GM18870 (cell line): ENCODE data around the gene IPO13.
A peak's percentile ranks its signal among the peaks of the same experiment; 100 is the strongest.

Experiments
- ATAC-seq: cut with Tn5 transposase; IDR thresholded peaks from one replicate; pipeline ENCODE4 v1.9.1; 2021; ENCODE audit warnings: moderate library complexity; ENCODE audit not compliant: unreplicated experiment

Gene IPO13

DNA sequence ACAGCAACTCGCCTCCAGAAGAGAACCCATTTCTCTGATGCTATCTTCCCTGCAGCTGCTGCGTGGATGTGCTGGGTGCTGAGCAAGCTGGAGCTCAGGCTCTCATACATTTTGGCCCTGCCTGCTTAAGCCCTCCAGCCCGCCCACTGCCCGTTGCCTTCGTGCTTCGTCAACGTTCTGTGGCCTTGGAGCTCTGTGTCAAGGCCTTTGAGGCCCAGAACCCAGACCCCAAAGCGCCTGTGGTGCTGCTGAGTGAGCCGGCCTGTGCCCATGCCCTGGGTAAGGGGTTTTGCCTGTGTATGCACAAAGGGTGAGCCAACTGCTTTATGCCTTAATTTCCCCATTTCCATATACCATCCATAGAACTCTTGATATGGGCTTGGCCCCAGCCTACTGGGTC lies 24.2 kb downstream of the IPO13 start:
- ATAC-seq = no peak

- ATAC-seq = no peak
Measured at GRCh38 chr1:43971336-43971980, 24.7 kb downstream of the IPO13 start.

GRCh38 chr1:43973981-43974442 lies 27.3 kb downstream of the IPO13 start:
- ATAC-seq = no peak

GRCh38 chr1:43974443-43975248 lies 27.9 kb downstream of the IPO13 start, which contains the start of gene ATP6V0B:
TSS of gene ATP6V0B (plus strand) at chr1:43974960. CDS start at chr1:43975041, 81 bp downstream.
- ATAC-seq = peak; percentile 54

GRCh38 chr1:43975249-43975961 lies 28.7 kb downstream of the IPO13 start:
- no peak for ATAC-seq

- ATAC-seq = no peak
Measured at GRCh38 chr1:43976045-43976444, 29.3 kb downstream of the IPO13 start.

DNA sequence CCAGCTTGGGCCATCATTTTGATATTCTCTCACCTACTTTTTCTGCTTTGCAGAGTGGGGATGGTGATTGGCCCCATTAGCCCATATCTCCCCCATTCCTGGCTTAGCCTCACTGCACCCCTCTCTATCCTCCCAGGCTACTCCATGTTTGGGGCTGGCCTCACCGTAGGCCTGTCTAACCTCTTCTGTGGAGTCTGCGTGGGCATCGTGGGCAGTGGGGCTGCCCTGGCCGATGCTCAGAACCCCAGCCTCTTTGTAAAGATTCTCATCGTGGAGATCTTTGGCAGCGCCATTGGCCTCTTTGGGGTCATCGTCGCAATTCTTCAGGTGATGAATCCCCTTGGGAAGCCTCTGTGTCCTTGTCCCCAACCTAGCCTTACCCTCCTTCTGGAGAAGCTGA lies 30.1 kb downstream of the IPO13 start:
- no peak for ATAC-seq

DNA sequence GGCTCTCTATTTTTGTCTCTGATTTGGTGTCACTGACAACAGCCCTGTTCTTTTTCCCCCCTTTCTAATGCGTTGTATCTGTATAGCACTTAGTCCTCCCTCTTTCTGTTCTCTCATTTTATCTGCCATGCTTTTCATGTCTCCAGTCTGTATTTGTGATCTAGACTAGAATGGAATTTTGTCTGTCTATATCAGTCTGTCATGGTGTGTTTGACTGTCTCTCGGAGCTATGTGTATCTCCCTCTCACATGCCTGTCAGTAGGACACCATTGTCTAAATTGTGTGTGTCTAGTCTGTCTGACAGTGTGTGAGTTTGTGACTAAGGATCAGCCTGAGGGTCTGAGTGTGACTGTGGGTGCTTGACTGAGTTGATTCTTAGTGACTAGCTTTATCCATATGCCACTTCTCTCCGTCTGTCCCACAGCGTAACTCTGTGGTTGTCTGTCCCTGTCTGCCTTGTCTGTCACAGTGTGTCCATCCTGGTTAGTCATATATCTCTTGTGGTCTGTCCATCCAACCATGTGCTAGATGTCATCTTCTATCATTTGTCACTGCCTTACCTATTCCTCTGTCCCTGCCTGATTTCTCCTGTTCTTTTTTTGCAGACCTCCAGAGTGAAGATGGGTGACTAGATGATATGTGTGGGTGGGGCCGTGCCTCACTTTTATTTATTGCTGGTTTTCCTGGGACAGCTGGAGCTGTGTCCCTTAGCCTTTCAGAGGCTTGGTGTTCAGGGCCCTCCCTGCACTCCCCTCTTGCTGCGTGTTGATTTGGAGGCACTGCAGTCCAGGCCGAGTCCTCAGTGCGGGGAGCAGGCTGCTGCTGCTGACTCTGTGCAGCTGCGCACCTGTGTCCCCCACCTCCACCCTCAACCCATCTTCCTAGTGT lies 30.9 kb downstream of the IPO13 start:
- no peak for ATAC-seq

DNA sequence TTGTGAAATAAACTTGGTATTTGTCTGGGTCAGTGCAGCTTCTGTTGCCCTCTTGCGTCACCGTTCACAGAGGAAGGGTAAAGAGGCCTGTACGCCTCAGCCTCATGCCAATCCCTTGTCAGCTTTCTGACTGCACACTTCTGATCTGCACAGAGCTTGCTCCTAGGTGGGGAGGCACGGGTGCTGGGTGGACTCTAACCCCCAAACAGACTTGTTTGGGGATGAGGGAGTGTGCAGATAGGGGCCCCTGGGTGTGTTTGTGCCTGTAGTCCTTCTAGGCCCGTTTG lies 31.5 kb downstream of the IPO13 start:
- no peak for ATAC-seq

- no peak for ATAC-seq
Measured at GRCh38 chr1:43978551-43979260, 32.0 kb downstream of the IPO13 start, which contains the start of gene B4GALT2. TSS of gene B4GALT2 (plus strand) at chr1:43979210. CDS start at chr1:43981161, 1,951 bp downstream.

- no peak for ATAC-seq
Measured at GRCh38 chr1:43979261-43979527, 32.4 kb downstream of the IPO13 start.

GRCh38 chr1:43979528-43980254 lies 32.9 kb downstream of the IPO13 start:
- no peak for ATAC-seq

DNA sequence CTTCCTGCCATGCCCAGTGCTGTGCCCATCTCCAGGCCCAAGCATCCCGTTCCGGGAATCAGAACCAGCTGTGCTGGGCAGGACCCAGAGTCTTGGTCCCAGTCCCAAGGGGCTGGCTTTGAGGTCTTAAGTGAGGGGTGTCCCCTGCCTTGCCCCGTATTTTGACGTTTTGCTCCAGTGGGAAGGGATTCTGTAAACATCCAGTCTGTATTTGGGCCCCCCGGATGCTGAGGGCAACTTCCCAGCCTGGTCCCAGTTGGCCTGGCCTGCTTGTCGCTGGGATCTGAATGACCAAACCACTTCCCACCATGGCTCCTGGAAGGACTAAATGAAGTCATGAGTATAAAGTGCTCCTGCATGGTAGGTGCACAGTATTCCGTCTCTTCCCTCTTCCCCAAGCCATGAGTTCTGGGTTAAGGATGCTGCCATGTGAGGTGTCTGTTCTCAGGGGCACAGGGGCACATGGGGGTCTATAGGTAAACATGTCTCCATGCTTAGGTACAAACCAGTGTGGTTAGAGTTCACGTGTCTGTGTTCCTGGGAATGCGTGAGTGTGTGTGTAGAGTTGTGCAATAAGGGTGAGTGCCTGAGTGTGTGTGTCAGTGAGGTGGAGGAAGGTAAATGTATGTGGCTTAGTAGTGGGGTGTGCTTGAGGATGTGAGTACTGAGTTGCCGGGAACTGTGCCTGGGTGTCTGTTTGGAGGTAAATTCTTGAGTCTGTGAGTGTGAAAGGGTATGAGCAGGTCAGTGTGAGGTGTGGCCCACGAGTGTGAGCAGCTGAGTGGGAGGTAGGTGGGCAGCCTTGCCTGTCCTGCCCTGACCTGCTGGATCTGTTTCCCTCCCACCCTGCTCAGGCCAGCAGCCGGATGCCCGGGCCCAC lies 33.7 kb downstream of the IPO13 start:
- ATAC-seq = no peak

- no peak for ATAC-seq
Measured at GRCh38 chr1:43981135-43981491, 34.4 kb downstream of the IPO13 start.

- ATAC-seq = no peak
Measured at GRCh38 chr1:43981636-43982035, 34.9 kb downstream of the IPO13 start.

DNA sequence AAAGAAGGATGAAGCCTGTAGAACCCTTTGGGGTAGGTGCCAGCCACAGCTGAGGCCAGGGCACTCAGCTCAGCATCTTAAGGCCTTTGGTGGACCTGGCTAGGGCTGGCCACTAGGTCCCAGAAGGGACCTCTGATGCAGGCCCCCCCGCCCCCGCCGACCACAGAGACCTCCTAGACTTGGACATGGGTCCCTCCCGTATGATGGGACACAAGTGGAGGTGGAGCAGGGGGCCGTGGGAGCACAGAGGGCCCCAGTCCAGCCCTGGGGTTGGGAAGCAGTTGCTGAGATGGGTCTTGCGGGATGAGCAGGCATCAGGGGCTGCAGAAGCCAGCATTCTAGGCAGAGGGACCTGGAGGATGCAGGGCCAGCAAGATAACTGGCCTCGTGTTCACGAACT lies 35.5 kb downstream of the IPO13 start:
- no peak for ATAC-seq

- ATAC-seq = no peak
Measured at GRCh38 chr1:43982808-43983207, 36.1 kb downstream of the IPO13 start.

GRCh38 chr1:43983253-43983899 lies 36.6 kb downstream of the IPO13 start:
- no peak for ATAC-seq
